Spinal cord (tissue), 10 donors: Measurements from ENCODE around the gene GSK3B. TPM values are rescaled to one million over a fixed set of nuclear protein-coding genes. Genes with fewer than 3 reads are reported as not detected.
A peak's percentile ranks its signal among the peaks of the same experiment; 100 is the strongest.

Source experiments
- DNase-seq, 6 donors: peaks; one replicate each; pipeline versions ENCODE4 v3.0.0 to v3.0.0-alpha.2; 2013 to 2015; ENCODE audit warnings: low spot score in 6 of 6, low read depth in 4 of 6
- H3K27ac ChIP-seq: one replicate; pipeline ENCODE4 v1.5.1; 2013; ENCODE audit warnings: low read depth, low read length, control low read depth
- H3K27me3 ChIP-seq: one replicate; pipeline ENCODE4 v1.6.1; 2013; ENCODE audit warnings: low read length; ENCODE audit not compliant: control insufficient read depth, insufficient read depth
- H3K36me3 ChIP-seq: one replicate; pipeline ENCODE4 v1.6.1; 2013; ENCODE audit warnings: low read length; ENCODE audit not compliant: control insufficient read depth, insufficient read depth
- H3K4me1 ChIP-seq: one replicate; pipeline ENCODE4 v1.6.1; 2013; ENCODE audit warnings: low read length; ENCODE audit not compliant: control insufficient read depth, insufficient read depth
- H3K4me3 ChIP-seq: one replicate; pipeline ENCODE4 v1.5.1; 2013; ENCODE audit warnings: low read depth, low read length, control low read depth
- H3K9me3 ChIP-seq: one replicate; pipeline ENCODE4 v1.6.1; 2013; ENCODE audit warnings: low read length; ENCODE audit not compliant: control insufficient read depth, insufficient read depth
- WGBS: methylation state at CpG from one replicate; pipeline ENCODE4 v1.1.5; 2013; ENCODE audit warnings: missing lambda C conversion rate; ENCODE audit not compliant: insufficient coverage; 5-methylcytosine and 5-hydroxymethylcytosine counted together
- polyA plus RNA-seq, 2 donors: library from polyadenylated mRNA; unstranded; fragments of 120-200 nt; gene quantifications; one replicate each; pipeline ENCODE4 v1.2.1, GENCODE V29; 2013; ENCODE audit not compliant: insufficient read length in 2 of 2
- total RNA-seq, 2 donors: library from RNA; depleted of rRNA in 1 of 2; stranded (reverse); fragments of 120-200 nt in 1 of 2; fragments of >200 nt in 1 of 2; gene quantifications; one replicate each; pipeline versions ENCODE4 v1.2.3 to v1.2.4, GENCODE V29; 2013 to 2014
- donor health status: healthy.

The GSK3B gene
- total and polyA plus RNA-seq, 4 donors, result 53.3 to 113 (median 73.1) TPM

GRCh38 chr3:119826711-119827608, 267.3 kb downstream of the GSK3B start:
- WGBS, result 91% methylated on average over 3 of the region's 7 CpGs
- H3K9me3 ChIP-seq, result no peaks in the 10 kb centered on the region
- H3K4me1 ChIP-seq, result no peaks in the 10 kb centered on the region
- no peaks in the 10 kb centered on the region for H3K27me3 ChIP-seq
- peak in 1 of 6 donors; percentile 17 for DNase-seq
- H3K4me3 ChIP-seq, result no peak overlapping the region
- H3K36me3 ChIP-seq, result peaks cover 3% of the 10 kb centered on the region
- no peak overlapping the region for H3K27ac ChIP-seq

DNA sequence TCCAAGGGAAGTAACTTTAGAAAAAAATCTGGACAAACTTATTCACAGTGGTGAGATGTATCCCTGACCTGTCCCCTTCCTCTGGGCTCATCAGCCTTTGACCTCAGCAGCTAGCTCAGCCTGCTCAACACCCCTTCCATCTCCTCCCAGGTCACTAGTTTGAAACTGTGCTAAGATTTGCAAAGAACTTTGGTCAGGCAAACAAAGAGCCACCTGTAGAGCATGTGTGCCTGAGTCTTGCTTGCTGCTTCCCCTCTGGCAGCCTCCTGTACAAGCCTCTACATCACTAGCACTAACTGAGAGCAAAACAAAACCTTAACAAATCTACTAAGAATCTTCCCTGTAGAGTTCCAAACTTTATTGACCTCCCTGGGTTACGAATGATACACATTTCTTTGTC, 268.4 kb downstream of the GSK3B start:
- Histone ChIP-seq H3K4me1 (no peaks in the 10 kb centered on the region), H3K36me3 (peaks cover 3% of the 10 kb centered on the region), H3K9me3 (no peaks in the 10 kb centered on the region), H3K4me3 (no peak overlapping the region), H3K27me3 (no peaks in the 10 kb centered on the region), H3K27ac (no peak overlapping the region)
- no peak for DNase-seq
- WGBS, result 89% methylated on average over 1 of the region's 1 CpG

DNA sequence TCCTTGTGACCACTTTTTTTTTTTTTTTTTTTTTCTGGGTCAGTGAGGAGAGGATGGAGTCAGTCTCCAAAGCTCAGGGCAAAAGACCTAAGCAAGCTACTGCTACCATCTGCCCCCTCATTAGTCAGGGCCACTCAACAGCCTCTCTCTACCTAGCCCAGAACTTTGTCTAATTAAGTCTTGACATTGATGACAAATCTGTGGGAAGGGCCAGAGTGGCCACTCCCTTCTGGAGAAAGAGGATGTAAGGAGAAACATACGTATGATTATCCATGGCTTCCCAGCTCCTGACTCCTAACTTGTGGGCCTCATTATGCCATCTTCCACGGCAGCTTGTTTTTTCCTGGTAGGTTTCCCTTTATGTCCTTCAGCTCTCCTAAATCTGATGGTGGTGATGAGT, 274.4 kb downstream of the GSK3B start:
- H3K36me3 ChIP-seq, result peaks cover 1% of the 10 kb centered on the region
- WGBS, result no CpG with 5 or more reads among the region's 2 CpGs
- no peaks in the 10 kb centered on the region for H3K9me3 ChIP-seq
- no peaks in the 10 kb centered on the region for H3K27me3 ChIP-seq
- no peak overlapping the region for H3K4me3 ChIP-seq
- no peak overlapping the region for H3K27ac ChIP-seq
- no peak for DNase-seq
- H3K4me1 ChIP-seq, result no peaks in the 10 kb centered on the region

DNA sequence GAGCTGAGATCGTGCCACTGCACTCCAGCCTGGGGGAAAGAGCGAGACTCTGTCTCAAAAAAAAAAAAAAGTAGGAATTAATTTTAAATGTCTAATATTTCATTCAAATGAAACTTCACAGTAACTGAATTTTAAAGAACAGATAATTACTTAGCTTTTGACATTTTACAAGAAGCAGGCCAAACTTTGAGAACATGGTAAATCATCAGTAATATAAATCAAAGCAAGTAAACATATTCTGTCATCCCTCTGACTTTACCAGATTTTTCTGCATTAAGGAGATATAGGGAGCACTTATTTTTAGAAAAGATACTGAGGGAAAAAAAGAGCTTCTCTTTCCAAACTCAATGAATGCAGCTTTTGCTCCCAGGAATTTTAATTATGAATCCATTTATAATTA, 275.3 kb downstream of the GSK3B start:
- Histone ChIP-seq H3K4me1 (no peaks in the 10 kb centered on the region), H3K4me3 (no peak overlapping the region), H3K36me3 (no peaks in the 10 kb centered on the region), H3K27ac (no peak overlapping the region), H3K9me3 (no peaks in the 10 kb centered on the region), H3K27me3 (no peaks in the 10 kb centered on the region)
- no peak for DNase-seq
- WGBS, result no CpG with 5 or more reads among the region's 2 CpGs

- no peaks in the 10 kb centered on the region for H3K36me3 ChIP-seq
- H3K4me1 ChIP-seq, result no peaks in the 10 kb centered on the region
- no peak overlapping the region for H3K27ac ChIP-seq
- H3K4me3 ChIP-seq, result no peak overlapping the region
- H3K9me3 ChIP-seq, result no peaks in the 10 kb centered on the region
- no peak for DNase-seq
- 91% methylated on average over 7 of the region's 13 CpGs for WGBS
- H3K27me3 ChIP-seq, result no peaks in the 10 kb centered on the region
These were observed 276.5 kb downstream of the GSK3B start for GRCh38 chr3:119817583-119818363.

DNA sequence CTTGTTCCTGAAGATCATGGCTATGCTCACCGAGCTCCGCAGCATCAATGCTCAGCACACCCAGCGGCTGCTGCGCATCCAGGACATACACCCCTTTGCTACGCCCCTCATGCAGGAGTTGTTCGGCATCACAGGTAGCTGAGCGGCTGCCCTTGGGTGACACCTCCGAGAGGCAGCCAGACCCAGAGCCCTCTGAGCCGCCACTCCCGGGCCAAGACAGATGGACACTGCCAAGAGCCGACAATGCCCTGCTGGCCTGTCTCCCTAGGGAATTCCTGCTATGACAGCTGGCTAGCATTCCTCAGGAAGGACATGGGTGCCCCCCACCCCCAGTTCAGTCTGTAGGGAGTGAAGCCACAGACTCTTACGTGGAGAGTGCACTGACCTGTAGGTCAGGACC, 277.2 kb downstream of the GSK3B start:
- DNase-seq, result no peak
- no peaks in the 10 kb centered on the region for H3K27me3 ChIP-seq
- no peaks in the 10 kb centered on the region for H3K36me3 ChIP-seq
- H3K27ac ChIP-seq, result no peak overlapping the region
- no peak overlapping the region for H3K4me3 ChIP-seq
- no peaks in the 10 kb centered on the region for H3K9me3 ChIP-seq
- WGBS, result 83% methylated on average over 11 of the region's 12 CpGs
- H3K4me1 ChIP-seq, result no peaks in the 10 kb centered on the region

GRCh38 chr3:119815716-119816115, 278.5 kb downstream of the GSK3B start:
- Histone ChIP-seq H3K9me3 (no peaks in the 10 kb centered on the region), H3K27me3 (no peaks in the 10 kb centered on the region), H3K4me1 (no peaks in the 10 kb centered on the region), H3K36me3 (no peaks in the 10 kb centered on the region), H3K4me3 (no peak overlapping the region), H3K27ac (no peak overlapping the region)
- no peak for DNase-seq
- WGBS, result 79% methylated on average over 8 of the region's 8 CpGs

DNA sequence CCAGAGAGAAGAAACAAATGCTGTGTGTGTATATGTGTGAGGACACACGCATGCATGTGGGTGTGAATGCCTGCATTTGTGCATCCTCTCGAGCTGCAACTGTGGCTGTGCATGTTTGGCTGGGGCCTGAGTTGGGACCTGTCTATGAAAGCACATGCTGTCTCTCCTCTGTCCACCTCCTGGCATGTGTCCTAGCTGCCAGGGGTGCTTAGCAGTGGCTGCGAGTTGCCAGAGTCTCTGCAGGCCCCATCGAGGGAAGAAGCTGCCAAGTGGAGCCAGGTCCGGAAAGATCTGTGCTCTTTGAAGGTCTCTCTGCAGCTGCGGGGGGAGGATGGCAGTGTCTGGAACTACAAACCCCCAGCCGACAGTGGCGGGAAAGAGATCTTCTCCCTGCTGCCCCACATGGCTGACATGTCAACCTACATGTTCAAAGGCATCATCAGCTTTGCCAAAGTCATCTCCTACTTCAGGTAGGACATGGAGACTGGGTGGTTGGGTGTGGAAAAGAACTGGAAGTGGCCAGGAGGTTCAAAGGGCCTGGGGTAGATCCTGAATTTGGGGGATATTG, 281.7 kb downstream of the GSK3B start:
- Histone ChIP-seq H3K4me1 (peaks cover 9% of the 10 kb centered on the region), H3K27ac (no peak overlapping the region), H3K36me3 (no peaks in the 10 kb centered on the region), H3K27me3 (no peaks in the 10 kb centered on the region), H3K9me3 (no peaks in the 10 kb centered on the region), H3K4me3 (no peak overlapping the region)
- 77% methylated on average over 7 of the region's 8 CpGs for WGBS
- DNase-seq, result no peak

- peak in 2 of 6 donors; percentile 54 to 74 for DNase-seq
- H3K27ac ChIP-seq, result no peak overlapping the region
- H3K4me1 ChIP-seq, result peaks cover 9% of the 10 kb centered on the region
- WGBS, result 1% methylated on average over 33 of the region's 33 CpGs
- H3K9me3 ChIP-seq, result no peaks in the 10 kb centered on the region
- H3K4me3 ChIP-seq, result peak overlapping the region; percentile 44
- no peaks in the 10 kb centered on the region for H3K36me3 ChIP-seq
- H3K27me3 ChIP-seq, result no peaks in the 10 kb centered on the region
These were observed 284.2 kb downstream of the GSK3B start for GRCh38 chr3:119810018-119810435.
